ENCODE measurements around the gene PPM1L. TPM values are rescaled to one million over a fixed set of nuclear protein-coding genes. Genes with fewer than 3 reads are reported as not detected.

Gene PPM1L
- total and polyA plus RNA-seq, 5 donors from 2014 or later: 0.28 to 1.9 (median 0.81) TPM

DNA sequence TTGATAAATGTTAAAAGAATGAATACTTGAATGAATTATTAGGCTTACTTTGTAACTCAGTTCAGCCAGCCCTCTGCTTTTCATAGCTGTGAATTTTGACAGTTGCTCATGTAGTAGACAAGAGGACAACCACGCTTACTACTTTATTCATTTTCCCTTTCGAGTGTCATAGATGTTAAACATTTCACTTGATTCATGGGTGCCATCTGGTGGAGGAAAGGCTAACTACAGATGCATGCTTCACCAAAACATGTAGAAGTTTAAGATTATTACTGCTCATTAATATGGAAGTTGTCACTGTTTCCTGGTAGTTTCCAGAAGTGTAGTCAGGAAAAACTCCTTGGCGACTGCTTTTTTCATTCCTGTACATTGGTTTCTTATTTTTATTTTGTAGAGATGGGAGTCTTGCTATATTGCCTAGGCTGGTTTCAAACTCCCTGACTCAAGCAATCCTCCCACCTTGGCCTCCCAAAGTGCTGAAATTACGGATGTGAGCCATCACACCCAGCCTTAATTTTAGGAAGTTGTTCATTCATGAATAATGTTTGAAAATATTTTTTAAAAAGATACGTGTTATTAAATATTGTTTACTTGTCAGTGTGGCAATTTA lies 186.0 kb downstream of the PPM1L start:
- no peak overlapping the region for H3K4me3 Mint-ChIP-seq
- peaks cover 0 to 1% (median 0%) of the 10 kb centered on the region in 7 donors for H3K9me3 Mint-ChIP-seq
- Histone ChIP-seq H3K4me3 (ENCODE audit: low read depth, low read length) (no peak overlapping the region), H3K36me3 (ENCODE audit: control insufficient read depth, insufficient read depth, low read length) (no peaks in the 10 kb centered on the region), H3K27me3 (ENCODE audit: control insufficient read depth, insufficient read depth, low read length) (no peaks in the 10 kb centered on the region), H3K9me3 (ENCODE audit: control insufficient read depth in 2 of 2, low read length in 2 of 2) (no peaks in the 10 kb centered on the region), H3K27ac (ENCODE audit: insufficient read depth, low read length, poor library complexity, severe bottlenecking) (no peak overlapping the region), H3K4me1 (ENCODE audit: control insufficient read depth, insufficient read depth, low read length, poor library complexity, severe bottlenecking) (no peaks in the 10 kb centered on the region)
- DNase-seq: peak; percentile 19 to 76 (median 60)
- peaks cover 0 to 4% (median 2%) of the 10 kb centered on the region in 4 donors for H3K4me1 Mint-ChIP-seq
- H3K27ac Mint-ChIP-seq: no peak overlapping the region
- H3K27me3 Mint-ChIP-seq: no peaks in the 10 kb centered on the region
- ATAC-seq (ENCODE audit: low read depth in 2 of 2): peak in 1 of 2 donors; percentile 58
- H3K36me3 Mint-ChIP-seq: no peaks in the 10 kb centered on the region

DNA sequence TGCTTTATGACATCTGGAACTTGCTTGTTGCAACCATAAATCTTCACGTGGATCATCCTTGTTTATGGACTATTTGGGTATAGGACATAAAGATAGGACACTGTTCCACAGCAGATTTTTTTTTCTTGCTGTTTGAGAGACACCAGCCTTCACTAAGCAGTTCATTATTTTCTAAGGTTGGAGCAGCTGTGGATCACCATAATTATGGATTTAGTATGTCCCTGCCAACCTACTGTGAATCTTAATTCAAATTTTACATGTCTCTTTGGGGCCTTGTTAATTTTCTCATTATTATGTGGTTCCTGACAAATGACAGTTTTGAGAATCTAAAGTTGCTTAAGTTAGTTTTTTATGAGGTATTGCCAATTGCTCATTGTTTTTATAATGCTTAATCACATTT lies 188.0 kb downstream of the PPM1L start:
- Histone ChIP-seq H3K4me3 (ENCODE audit: low read depth, low read length) (no peak overlapping the region), H3K27me3 (ENCODE audit: control insufficient read depth, insufficient read depth, low read length) (no peaks in the 10 kb centered on the region), H3K27ac (ENCODE audit: insufficient read depth, low read length, poor library complexity, severe bottlenecking) (no peak overlapping the region), H3K36me3 (ENCODE audit: control insufficient read depth, insufficient read depth, low read length) (no peaks in the 10 kb centered on the region), H3K9me3 (ENCODE audit: control insufficient read depth in 2 of 2, low read length in 2 of 2) (no peaks in the 10 kb centered on the region), H3K4me1 (ENCODE audit: control insufficient read depth, insufficient read depth, low read length, poor library complexity, severe bottlenecking) (no peaks in the 10 kb centered on the region)
- Mint-ChIP-seq H3K4me3 (no peak overlapping the region), H3K27ac (no peak overlapping the region), H3K36me3 (no peaks in the 10 kb centered on the region), H3K4me1 (peaks cover 0 to 4% (median 2%) of the 10 kb centered on the region in 4 donors), H3K27me3 (no peaks in the 10 kb centered on the region), H3K9me3 (peaks cover 0 to 1% (median 0%) of the 10 kb centered on the region in 7 donors)
- DNase-seq (no peak), ATAC-seq (ENCODE audit: low read depth in 2 of 2) (no peak)

DNA sequence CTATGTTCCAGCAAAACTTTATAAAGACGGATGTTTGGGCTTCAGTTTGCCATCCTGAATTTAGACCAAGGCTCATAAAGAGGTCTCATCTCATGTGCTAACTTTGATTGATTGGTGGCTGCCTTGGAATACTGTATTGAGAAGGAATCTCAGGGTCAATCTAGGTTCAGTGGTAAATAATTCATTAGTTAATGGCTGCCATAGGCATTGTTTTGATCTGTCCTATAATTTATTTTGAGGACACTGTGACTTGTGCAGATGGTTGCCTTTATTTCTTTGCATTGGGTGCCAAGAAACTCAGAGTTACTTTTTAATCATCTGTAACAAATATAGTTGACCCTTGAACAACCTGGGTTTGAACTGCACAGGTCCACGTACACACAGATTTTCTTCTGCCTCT lies 189.3 kb downstream of the PPM1L start:
- Mint-ChIP-seq H3K4me3 (no peak overlapping the region), H3K27me3 (peaks cover 11% of the 10 kb centered on the region), H3K4me1 (peaks cover 4% of the 10 kb centered on the region in 4 donors), H3K27ac (no peak overlapping the region), H3K36me3 (no peaks in the 10 kb centered on the region), H3K9me3 (no peaks in the 10 kb centered on the region)
- no peak overlapping the region for H3K4me3 ChIP-seq (ENCODE audit: low read depth, low read length)
- H3K4me1 ChIP-seq (ENCODE audit: control insufficient read depth, insufficient read depth, low read length, poor library complexity, severe bottlenecking): no peaks in the 10 kb centered on the region
- H3K9me3 ChIP-seq (ENCODE audit: control insufficient read depth in 2 of 2, low read length in 2 of 2): no peaks in the 10 kb centered on the region
- no peak for ATAC-seq (ENCODE audit: low read depth in 2 of 2)
- H3K27me3 ChIP-seq (ENCODE audit: control insufficient read depth, insufficient read depth, low read length): no peaks in the 10 kb centered on the region
- no peaks in the 10 kb centered on the region for H3K36me3 ChIP-seq (ENCODE audit: control insufficient read depth, insufficient read depth, low read length)
- no peak for DNase-seq
- H3K27ac ChIP-seq (ENCODE audit: insufficient read depth, low read length, poor library complexity, severe bottlenecking): no peak overlapping the region

DNA sequence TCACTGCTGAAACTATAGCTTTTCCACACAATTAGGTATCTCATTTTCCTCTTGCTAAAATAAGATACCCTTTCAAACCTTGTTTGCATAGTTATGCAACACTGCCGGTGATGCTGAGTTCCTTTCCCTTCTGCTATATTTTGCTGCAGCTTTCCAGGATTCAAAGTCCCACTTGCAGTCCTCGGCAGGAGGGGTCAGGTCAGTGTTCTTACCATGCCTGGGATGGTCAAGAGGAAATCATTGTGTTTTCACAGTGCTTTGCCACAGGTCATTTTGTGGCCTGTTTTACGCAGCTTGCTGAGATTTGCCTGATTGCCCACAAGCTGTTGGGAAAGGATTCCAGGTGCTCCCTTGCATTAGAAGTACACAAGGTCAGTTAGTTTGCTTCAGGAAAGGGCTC lies 192.2 kb downstream of the PPM1L start:
- peaks cover 0 to 4% (median 2%) of the 10 kb centered on the region in 4 donors for H3K4me1 Mint-ChIP-seq
- Histone ChIP-seq H3K9me3 (ENCODE audit: control insufficient read depth in 2 of 2, low read length in 2 of 2) (no peaks in the 10 kb centered on the region), H3K4me1 (ENCODE audit: control insufficient read depth, insufficient read depth, low read length, poor library complexity, severe bottlenecking) (no peaks in the 10 kb centered on the region), H3K4me3 (ENCODE audit: low read depth, low read length) (no peak overlapping the region), H3K27ac (ENCODE audit: insufficient read depth, low read length, poor library complexity, severe bottlenecking) (no peak overlapping the region), H3K36me3 (ENCODE audit: control insufficient read depth, insufficient read depth, low read length) (no peaks in the 10 kb centered on the region), H3K27me3 (ENCODE audit: control insufficient read depth, insufficient read depth, low read length) (no peaks in the 10 kb centered on the region)
- no peak overlapping the region for H3K27ac Mint-ChIP-seq
- H3K27me3 Mint-ChIP-seq: peaks cover 19% of the 10 kb centered on the region
- no peaks in the 10 kb centered on the region for H3K9me3 Mint-ChIP-seq
- DNase-seq: no peak
- no peak for ATAC-seq (ENCODE audit: low read depth in 2 of 2)
- H3K36me3 Mint-ChIP-seq: no peaks in the 10 kb centered on the region
- H3K4me3 Mint-ChIP-seq: no peak overlapping the region

DNA sequence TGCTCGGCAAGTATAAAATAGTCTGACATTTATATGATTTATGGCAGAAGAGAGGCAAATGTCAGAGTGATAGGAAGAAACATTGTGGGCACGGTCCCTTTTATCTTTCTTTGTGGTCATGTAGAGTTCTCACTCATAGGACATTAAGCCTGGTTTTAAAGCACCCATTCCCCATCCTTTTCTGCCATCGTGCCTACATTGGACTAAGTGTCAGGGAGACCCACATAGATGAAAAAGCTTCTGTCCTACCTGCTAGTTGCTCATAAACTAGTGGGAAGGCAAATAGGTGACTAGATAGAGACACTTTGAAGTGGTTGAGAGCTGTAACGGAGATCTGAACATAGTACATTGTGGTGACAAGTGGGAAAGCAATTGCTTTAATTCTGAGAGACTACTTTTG lies 193.4 kb downstream of the PPM1L start:
- no peaks in the 10 kb centered on the region for H3K9me3 Mint-ChIP-seq
- H3K27me3 Mint-ChIP-seq: peaks cover 19% of the 10 kb centered on the region
- no peaks in the 10 kb centered on the region for H3K36me3 ChIP-seq (ENCODE audit: control insufficient read depth, insufficient read depth, low read length)
- H3K4me1 Mint-ChIP-seq: peaks cover 0 to 4% (median 2%) of the 10 kb centered on the region in 4 donors
- H3K27ac Mint-ChIP-seq: no peak overlapping the region
- H3K4me1 ChIP-seq (ENCODE audit: control insufficient read depth, insufficient read depth, low read length, poor library complexity, severe bottlenecking): no peaks in the 10 kb centered on the region
- no peak overlapping the region for H3K4me3 Mint-ChIP-seq
- H3K36me3 Mint-ChIP-seq: no peaks in the 10 kb centered on the region
- no peaks in the 10 kb centered on the region for H3K9me3 ChIP-seq (ENCODE audit: control insufficient read depth in 2 of 2, low read length in 2 of 2)
- no peak overlapping the region for H3K4me3 ChIP-seq (ENCODE audit: low read depth, low read length)
- ATAC-seq (ENCODE audit: low read depth in 2 of 2): no peak
- H3K27me3 ChIP-seq (ENCODE audit: control insufficient read depth, insufficient read depth, low read length): no peaks in the 10 kb centered on the region
- DNase-seq: peak in 2 of 3 donors; percentile 1 to 12
- no peak overlapping the region for H3K27ac ChIP-seq (ENCODE audit: insufficient read depth, low read length, poor library complexity, severe bottlenecking)

DNA sequence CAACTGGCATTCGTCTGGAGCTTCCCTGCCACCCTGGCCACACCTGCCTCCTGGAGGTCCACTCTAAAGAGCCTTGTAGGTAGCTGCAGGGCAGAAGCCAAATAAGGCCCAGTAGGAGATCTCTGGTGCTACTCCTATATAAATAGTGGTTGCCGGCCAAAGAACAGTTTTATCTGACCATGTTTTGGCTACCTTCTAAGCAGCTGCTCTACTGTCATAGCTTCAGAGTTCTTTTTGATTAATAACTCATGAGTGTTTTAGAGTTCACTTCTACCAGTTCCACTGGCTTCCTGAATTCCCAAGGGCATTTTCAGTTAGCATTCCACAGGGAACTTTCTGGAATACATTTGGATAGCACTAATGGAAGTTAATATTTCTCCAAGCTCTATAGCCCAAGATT lies 194.5 kb downstream of the PPM1L start:
- ATAC-seq (ENCODE audit: low read depth in 2 of 2): no peak
- DNase-seq: no peak
- no peak overlapping the region for H3K27ac ChIP-seq (ENCODE audit: insufficient read depth, low read length, poor library complexity, severe bottlenecking)
- Mint-ChIP-seq H3K9me3 (no peaks in the 10 kb centered on the region), H3K27ac (peak overlapping the region in 1 of 3 donors; percentile 10), H3K36me3 (no peaks in the 10 kb centered on the region), H3K4me3 (no peak overlapping the region), H3K27me3 (peaks cover 19% of the 10 kb centered on the region), H3K4me1 (peaks cover 0 to 4% (median 2%) of the 10 kb centered on the region in 4 donors)
- no peaks in the 10 kb centered on the region for H3K9me3 ChIP-seq (ENCODE audit: control insufficient read depth in 2 of 2, low read length in 2 of 2)
- H3K4me3 ChIP-seq (ENCODE audit: low read depth, low read length): no peak overlapping the region
- H3K36me3 ChIP-seq (ENCODE audit: control insufficient read depth, insufficient read depth, low read length): no peaks in the 10 kb centered on the region
- H3K4me1 ChIP-seq (ENCODE audit: control insufficient read depth, insufficient read depth, low read length, poor library complexity, severe bottlenecking): no peaks in the 10 kb centered on the region
- no peaks in the 10 kb centered on the region for H3K27me3 ChIP-seq (ENCODE audit: control insufficient read depth, insufficient read depth, low read length)

DNA sequence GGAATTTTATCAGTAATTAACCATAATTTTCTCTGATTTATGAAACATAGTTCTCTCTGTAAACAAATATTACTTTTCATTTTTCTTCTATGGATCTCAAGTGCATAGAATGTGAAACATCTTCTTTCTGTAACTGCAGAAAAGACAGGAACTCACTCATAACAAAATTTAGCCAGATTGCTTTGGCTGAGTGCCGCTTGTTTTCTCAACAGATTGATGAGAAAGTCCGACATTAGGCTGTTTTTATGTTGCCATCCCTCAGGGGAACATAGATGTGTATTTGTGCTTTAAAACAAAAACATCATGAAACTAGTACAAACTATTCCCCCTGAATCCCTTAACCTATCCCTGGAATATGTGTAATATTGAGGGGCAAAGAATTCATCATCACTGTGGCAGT lies 194.9 kb downstream of the PPM1L start:
- no peak for ATAC-seq (ENCODE audit: low read depth in 2 of 2)

More for the DNA sequence above, 194.9 kb downstream of the PPM1L start:
- Mint-ChIP-seq H3K9me3 (no peaks in the 10 kb centered on the region), H3K4me1 (peaks cover 0 to 4% (median 2%) of the 10 kb centered on the region in 4 donors), H3K27me3 (peaks cover 19% of the 10 kb centered on the region), H3K4me3 (no peak overlapping the region), H3K27ac (no peak overlapping the region), H3K36me3 (no peaks in the 10 kb centered on the region)
- DNase-seq: no peak
- H3K36me3 ChIP-seq (ENCODE audit: control insufficient read depth, insufficient read depth, low read length): no peaks in the 10 kb centered on the region
- H3K27me3 ChIP-seq (ENCODE audit: control insufficient read depth, insufficient read depth, low read length): no peaks in the 10 kb centered on the region
- H3K4me3 ChIP-seq (ENCODE audit: low read depth, low read length): no peak overlapping the region
- no peaks in the 10 kb centered on the region for H3K4me1 ChIP-seq (ENCODE audit: control insufficient read depth, insufficient read depth, low read length, poor library complexity, severe bottlenecking)
- no peak overlapping the region for H3K27ac ChIP-seq (ENCODE audit: insufficient read depth, low read length, poor library complexity, severe bottlenecking)
- no peaks in the 10 kb centered on the region for H3K9me3 ChIP-seq (ENCODE audit: control insufficient read depth in 2 of 2, low read length in 2 of 2)

Measured in CD4-positive, CD25-positive, alpha-beta regulatory T cell (primary cell).